ENCODE measurements around the gene MAP1LC3C. TPM values are rescaled to one million over a fixed set of nuclear protein-coding genes. Genes with fewer than 3 reads are reported as not detected.

Gene MAP1LC3C
- total RNA-seq, result not detected

DNA sequence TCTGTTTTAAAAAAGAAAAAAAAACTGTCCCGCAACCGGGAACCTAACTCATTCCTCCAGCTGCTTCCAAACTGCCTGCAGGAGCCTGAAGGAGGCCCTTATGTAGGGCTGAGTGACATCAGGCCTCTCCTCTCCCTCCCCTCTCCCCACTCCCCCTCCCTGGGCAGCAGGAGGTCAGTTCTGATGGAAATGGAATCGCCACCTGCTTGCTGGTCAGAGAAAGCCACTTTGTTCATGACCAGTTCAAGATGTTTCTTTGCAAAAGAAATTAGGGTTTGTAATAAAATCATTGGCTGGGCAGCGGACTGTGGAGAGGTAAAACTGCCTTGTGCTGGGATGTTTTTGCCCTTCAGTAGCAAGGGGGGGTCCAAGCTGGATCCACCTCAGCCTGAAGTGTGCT is at the start of gene MAP1LC3C:
Gene MAP1LC3C (minus strand): TSS at position 73 of the 400 bp plus-strand sequence. CDS start 90 bp downstream, outside the sequence.
- Mint-ChIP-seq H3K27me3 (peaks cover 4% of the 10 kb centered on the region), H3K4me3 (peak within 1 kb of the TSS; percentile 35), H3K27ac (no peak within 1 kb of the TSS), H3K9me3 (ENCODE audit: low read depth) (no peaks in the 10 kb centered on the region), H3K4me1 (peaks cover 4% of the 10 kb centered on the region), H3K36me3 (ENCODE audit: low read depth) (no peaks in the 10 kb centered on the region)
- CTCF ChIA-PET, result interaction anchor here (0.6 to 2.5 kb wide), 16 partner anchors 11 to 468 kb away, joined by 3 to 8 read pairs (median 4); no protein-coding TSS in a partner anchor
- intact Hi-C loops (cut with DNase I, micrococcal nuclease), result loop anchor here (5.0 kb wide), 3 partner anchors 152 to 1267 kb away; partner anchors contain the start of genes EXO1 (in 1 of the 2) and KMO (in 1 of the 2)
- no peak for ATAC-seq
- no peak for DNase-seq
- POLR2A ChIA-PET, result no interaction called here

DNA sequence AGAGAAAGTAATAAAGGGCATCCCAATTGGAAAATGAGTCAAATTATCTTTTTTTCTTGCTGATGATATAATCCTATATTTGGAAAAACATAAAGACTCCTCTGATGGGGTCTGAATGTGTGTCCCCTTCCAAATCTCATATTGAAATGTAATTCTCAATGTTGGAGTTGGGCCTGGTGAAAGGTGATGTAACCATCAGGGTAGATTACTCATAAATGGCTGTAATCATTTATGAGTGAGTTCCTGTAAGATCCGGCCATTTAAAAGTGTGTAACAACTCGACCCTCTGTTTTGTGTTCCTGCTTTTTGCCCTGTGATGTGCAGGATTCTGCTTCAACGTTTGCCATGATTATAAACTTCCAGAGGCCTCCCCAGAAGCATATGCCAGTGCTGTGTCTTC is 44.3 kb upstream of the MAP1LC3C start:
- Mint-ChIP-seq H3K27me3 (peaks cover 2% of the 10 kb centered on the region), H3K36me3 (ENCODE audit: low read depth) (no peaks in the 10 kb centered on the region), H3K27ac (no peak overlapping the region), H3K9me3 (ENCODE audit: low read depth) (no peaks in the 10 kb centered on the region), H3K4me3 (no peak overlapping the region), H3K4me1 (no peaks in the 10 kb centered on the region)
- intact Hi-C loops (cut with DNase I, micrococcal nuclease), result no loop called here
- ChIA-PET CTCF (no interaction called here), POLR2A (no interaction called here)
- ATAC-seq, result no peak
- no peak for DNase-seq

DNA sequence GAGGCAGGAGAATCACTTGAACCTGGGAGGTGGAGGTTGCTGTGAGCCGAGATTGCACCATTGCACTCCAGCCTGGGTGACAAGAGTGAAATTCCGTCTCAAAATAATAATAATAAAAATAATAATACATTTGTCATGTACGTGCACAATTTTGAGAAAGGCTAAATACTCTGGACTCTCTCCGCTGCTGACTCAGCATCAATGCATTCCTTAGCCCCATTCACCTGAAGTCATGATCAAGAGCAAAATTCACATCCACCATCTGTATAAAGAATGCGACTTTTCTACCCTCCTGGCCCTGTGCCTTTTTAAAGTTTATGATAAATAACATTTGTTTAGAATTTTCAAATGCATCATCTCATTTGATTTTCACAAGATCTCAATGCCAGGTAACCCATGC is 35.5 kb upstream of the MAP1LC3C start:
- Mint-ChIP-seq H3K36me3 (ENCODE audit: low read depth) (no peaks in the 10 kb centered on the region), H3K4me1 (no peaks in the 10 kb centered on the region), H3K9me3 (ENCODE audit: low read depth) (no peaks in the 10 kb centered on the region), H3K4me3 (no peak overlapping the region), H3K27ac (no peak overlapping the region), H3K27me3 (peaks cover 7% of the 10 kb centered on the region)
- ChIA-PET CTCF (interaction anchor here (0.5 kb wide), 1 partner anchor 529 kb away, joined by 3 read pairs; no protein-coding TSS in a partner anchor), POLR2A (no interaction called here)
- intact Hi-C loops (cut with DNase I, micrococcal nuclease), result no loop called here
- ATAC-seq (no peak), DNase-seq (no peak)

DNA sequence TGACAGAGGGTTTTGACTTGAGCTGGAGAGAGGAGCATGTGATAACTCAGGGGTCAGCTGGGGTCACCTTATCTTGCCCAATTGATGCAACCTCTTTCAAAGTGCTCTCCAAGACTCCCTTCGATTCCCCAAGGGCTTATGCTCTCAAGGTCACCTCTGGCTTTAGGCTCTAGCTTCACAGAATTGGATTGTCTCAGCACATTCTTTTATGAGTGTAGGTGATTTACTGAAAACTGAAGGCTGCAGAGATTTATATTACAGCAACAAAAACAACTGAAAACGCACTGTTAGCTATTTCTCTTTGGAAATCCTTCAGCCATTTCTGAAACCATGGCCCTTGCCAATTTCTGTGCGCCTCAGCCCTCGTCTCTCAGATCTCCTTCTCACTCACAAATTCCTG is 34.5 kb upstream of the MAP1LC3C start:
- Mint-ChIP-seq H3K27ac (no peak overlapping the region), H3K4me1 (no peaks in the 10 kb centered on the region), H3K36me3 (ENCODE audit: low read depth) (no peaks in the 10 kb centered on the region), H3K4me3 (no peak overlapping the region), H3K27me3 (peaks cover 5% of the 10 kb centered on the region), H3K9me3 (ENCODE audit: low read depth) (no peaks in the 10 kb centered on the region)
- no peak for DNase-seq
- CTCF ChIA-PET, result no interaction called here
- ATAC-seq, result no peak
- intact Hi-C loops (cut with DNase I, micrococcal nuclease), result no loop called here
- POLR2A ChIA-PET, result no interaction called here

DNA sequence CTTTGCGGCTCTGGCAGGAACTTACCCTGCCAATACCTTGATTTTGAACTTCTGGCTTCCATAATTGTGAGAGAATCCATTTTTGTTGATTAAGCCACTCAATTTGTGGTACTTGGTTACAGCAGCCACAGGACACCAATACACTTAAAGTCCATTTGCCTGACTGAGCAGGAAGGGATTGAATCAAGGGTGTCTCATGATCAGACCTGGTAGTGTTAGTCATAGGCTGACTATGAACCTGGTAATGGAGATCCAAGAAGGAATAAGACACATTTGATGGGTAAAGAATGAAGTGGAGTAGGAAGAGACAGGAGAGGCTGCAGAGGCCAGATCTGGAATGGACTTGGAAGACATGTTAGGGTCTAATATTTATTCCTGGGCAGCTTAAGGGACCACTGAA is 31.2 kb upstream of the MAP1LC3C start:
- no peaks in the 10 kb centered on the region for H3K9me3 Mint-ChIP-seq (ENCODE audit: low read depth)
- H3K4me1 Mint-ChIP-seq, result no peaks in the 10 kb centered on the region
- intact Hi-C loops (cut with DNase I, micrococcal nuclease), result no loop called here
- no peak for ATAC-seq
- H3K27ac Mint-ChIP-seq, result no peak overlapping the region
- H3K36me3 Mint-ChIP-seq (ENCODE audit: low read depth), result no peaks in the 10 kb centered on the region
- POLR2A ChIA-PET, result no interaction called here
- H3K27me3 Mint-ChIP-seq, result peaks cover 5% of the 10 kb centered on the region
- CTCF ChIA-PET, result no interaction called here
- no peak for DNase-seq
- no peak overlapping the region for H3K4me3 Mint-ChIP-seq

DNA sequence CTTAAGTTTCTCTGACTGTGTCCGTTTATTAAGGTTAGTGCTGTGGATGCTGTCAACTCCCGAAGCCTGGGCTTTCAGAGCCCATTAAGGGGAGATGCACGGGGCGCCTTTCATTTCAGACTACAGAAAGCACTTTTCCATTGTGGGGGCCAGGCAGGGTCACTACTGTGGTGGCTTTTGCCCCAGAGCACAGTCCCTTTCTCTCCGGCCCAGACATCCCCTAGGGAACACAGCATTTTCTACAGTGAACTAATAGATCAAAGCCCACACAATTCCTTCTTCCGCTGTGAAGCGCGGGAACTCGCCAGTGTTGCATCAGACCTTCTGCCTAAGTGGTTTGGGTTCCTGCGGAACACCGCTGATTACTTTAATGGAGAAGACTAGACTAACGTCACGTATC is 26.8 kb upstream of the MAP1LC3C start:
- POLR2A ChIA-PET, result no interaction called here
- peaks cover 4% of the 10 kb centered on the region for H3K27me3 Mint-ChIP-seq
- intact Hi-C loops (cut with DNase I, micrococcal nuclease), result no loop called here

DNA sequence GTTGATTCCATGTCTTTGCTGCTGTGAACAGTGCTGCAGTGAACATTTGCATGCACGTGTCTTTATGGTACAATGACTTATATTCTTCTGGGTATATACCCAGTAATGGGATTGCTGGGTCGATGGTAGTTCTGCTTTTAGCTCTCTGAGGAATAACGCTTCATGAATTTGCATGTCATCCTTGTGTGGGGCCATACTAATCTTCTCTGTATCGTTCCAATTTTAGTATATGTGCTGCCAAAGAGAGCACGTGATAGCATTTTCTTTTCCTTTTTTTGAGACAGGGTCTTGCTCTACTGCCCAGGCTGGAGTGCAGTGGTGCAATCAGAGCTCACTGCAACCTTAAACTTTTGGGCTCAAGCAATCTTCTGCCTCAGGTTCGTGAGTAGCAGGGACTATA is 24.9 kb upstream of the MAP1LC3C start:
- Mint-ChIP-seq H3K27ac (no peak overlapping the region), H3K36me3 (ENCODE audit: low read depth) (no peaks in the 10 kb centered on the region), H3K4me3 (no peak overlapping the region), H3K27me3 (no peaks in the 10 kb centered on the region), H3K4me1 (no peaks in the 10 kb centered on the region), H3K9me3 (ENCODE audit: low read depth) (no peaks in the 10 kb centered on the region)
- ChIA-PET CTCF (no interaction called here), POLR2A (no interaction called here)
- ATAC-seq (no peak), DNase-seq (no peak)
- intact Hi-C loops (cut with DNase I, micrococcal nuclease), result no loop called here

More for the DNA sequence above, 26.8 kb upstream of the MAP1LC3C start:
- H3K4me3 Mint-ChIP-seq, result no peak overlapping the region
- CTCF ChIA-PET, result no interaction called here
- no peaks in the 10 kb centered on the region for H3K9me3 Mint-ChIP-seq (ENCODE audit: low read depth)
- DNase-seq (no peak), ATAC-seq (no peak)
- H3K4me1 Mint-ChIP-seq, result no peaks in the 10 kb centered on the region
- no peak overlapping the region for H3K27ac Mint-ChIP-seq
- H3K36me3 Mint-ChIP-seq (ENCODE audit: low read depth), result no peaks in the 10 kb centered on the region

DNA sequence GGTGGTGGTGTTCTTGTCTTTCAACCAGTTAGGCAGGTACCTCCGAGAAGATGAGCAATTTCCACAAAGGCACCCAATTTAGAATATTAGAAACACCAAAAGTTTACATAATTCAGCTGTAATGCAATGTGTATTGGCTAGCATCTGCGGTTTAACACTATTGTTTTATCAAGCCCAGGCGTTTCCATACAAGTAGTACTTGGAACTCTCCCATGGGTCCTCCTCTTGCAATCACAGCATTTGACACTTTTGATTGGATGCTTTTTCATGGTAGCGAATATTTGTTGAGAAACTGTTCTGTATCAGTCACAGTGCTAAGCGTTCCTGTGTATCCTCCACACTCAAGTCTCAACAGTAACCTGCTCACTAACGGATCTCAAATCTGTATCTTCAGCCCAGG is 20.1 kb upstream of the MAP1LC3C start:
- intact Hi-C loops (cut with DNase I, micrococcal nuclease), result loop anchor here in 1 of 2 experiments (2.0 to 10.0 kb wide), 2 partner anchors 408 to 1306 kb away; no protein-coding TSS in a partner anchor
- CTCF ChIA-PET, result interaction anchor here (0.8 to 1.3 kb wide), 2 partner anchors 385 to 408 kb away, joined by 3 to 5 read pairs; no protein-coding TSS in a partner anchor

DNA sequence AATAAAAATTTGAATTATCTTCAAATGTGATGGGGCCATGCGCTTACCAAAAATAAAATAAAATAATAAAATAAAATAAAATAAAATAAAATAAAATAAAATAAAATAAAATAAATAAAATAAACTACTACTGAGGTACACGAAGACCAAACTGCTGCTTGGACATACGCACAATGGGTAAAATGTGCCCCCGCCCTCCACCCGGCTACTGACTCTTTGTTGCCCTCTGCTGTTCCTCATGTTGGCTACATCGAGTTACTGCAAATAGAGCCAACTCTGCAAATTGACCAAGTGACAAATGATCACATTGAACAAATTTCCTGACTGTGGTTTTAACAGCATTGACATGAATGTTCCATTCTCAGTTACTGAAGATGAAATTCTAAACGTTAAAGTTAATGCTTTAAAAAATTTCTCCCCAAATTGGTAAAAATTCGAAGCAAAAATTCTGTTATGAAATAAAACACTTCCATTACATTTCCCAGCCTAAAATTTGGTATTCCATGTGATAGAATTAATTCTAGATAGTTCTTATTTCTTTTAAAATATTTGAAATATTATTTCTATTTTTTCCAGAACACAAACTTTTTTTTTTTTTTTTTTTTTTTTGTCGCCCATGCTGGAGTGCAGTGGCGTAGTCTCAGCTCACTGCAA is 18.8 kb upstream of the MAP1LC3C start:
- Mint-ChIP-seq H3K27me3 (no peaks in the 10 kb centered on the region), H3K4me3 (no peak overlapping the region), H3K9me3 (ENCODE audit: low read depth) (no peaks in the 10 kb centered on the region), H3K27ac (no peak overlapping the region), H3K4me1 (no peaks in the 10 kb centered on the region), H3K36me3 (ENCODE audit: low read depth) (no peaks in the 10 kb centered on the region)
- POLR2A ChIA-PET, result no interaction called here
- intact Hi-C loops (cut with DNase I, micrococcal nuclease), result loop anchor here (1.0 to 10.0 kb wide), 5 partner anchors 121 to 1307 kb away; no protein-coding TSS in a partner anchor
- DNase-seq (peak; percentile 54), ATAC-seq (peak; percentile 63)
- CTCF ChIA-PET, result interaction anchor here (1.3 kb wide), 1 partner anchor 407 kb away, joined by 5 read pairs; no protein-coding TSS in a partner anchor

More for the DNA sequence above, 20.1 kb upstream of the MAP1LC3C start:
- Mint-ChIP-seq H3K4me1 (no peaks in the 10 kb centered on the region), H3K27me3 (no peaks in the 10 kb centered on the region), H3K4me3 (no peak overlapping the region), H3K36me3 (ENCODE audit: low read depth) (no peaks in the 10 kb centered on the region), H3K27ac (no peak overlapping the region), H3K9me3 (ENCODE audit: low read depth) (no peaks in the 10 kb centered on the region)
- DNase-seq (no peak), ATAC-seq (no peak)
- POLR2A ChIA-PET, result no interaction called here

DNA sequence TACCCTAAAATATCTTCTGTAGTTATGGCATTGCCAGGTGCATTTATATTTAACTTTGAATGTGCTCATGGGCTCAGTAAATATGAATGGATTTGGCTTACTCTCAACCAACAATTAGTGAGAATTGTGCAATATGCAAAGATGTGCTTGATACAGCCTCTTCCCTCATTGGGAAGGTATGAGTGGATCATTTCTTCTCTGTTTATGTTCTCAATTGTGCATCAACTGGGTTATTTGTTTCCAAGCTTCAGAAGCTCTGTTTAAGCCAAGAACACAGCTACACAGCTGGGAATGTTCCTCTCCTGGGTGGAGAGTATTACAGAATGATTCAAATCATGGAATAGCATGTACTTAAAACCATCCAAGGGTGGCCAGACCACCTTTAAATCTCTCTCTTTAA is 17.6 kb upstream of the MAP1LC3C start:
- no peak for DNase-seq
- Mint-ChIP-seq H3K4me3 (no peak overlapping the region), H3K36me3 (ENCODE audit: low read depth) (no peaks in the 10 kb centered on the region), H3K4me1 (no peaks in the 10 kb centered on the region), H3K9me3 (ENCODE audit: low read depth) (no peaks in the 10 kb centered on the region), H3K27ac (no peak overlapping the region), H3K27me3 (no peaks in the 10 kb centered on the region)
- ATAC-seq, result no peak
- intact Hi-C loops (cut with DNase I, micrococcal nuclease), result loop anchor here in 1 of 2 experiments (2.0 to 10.0 kb wide), 2 partner anchors 486 to 1308 kb away; no protein-coding TSS in a partner anchor
- CTCF ChIA-PET, result no interaction called here
- POLR2A ChIA-PET, result no interaction called here

DNA sequence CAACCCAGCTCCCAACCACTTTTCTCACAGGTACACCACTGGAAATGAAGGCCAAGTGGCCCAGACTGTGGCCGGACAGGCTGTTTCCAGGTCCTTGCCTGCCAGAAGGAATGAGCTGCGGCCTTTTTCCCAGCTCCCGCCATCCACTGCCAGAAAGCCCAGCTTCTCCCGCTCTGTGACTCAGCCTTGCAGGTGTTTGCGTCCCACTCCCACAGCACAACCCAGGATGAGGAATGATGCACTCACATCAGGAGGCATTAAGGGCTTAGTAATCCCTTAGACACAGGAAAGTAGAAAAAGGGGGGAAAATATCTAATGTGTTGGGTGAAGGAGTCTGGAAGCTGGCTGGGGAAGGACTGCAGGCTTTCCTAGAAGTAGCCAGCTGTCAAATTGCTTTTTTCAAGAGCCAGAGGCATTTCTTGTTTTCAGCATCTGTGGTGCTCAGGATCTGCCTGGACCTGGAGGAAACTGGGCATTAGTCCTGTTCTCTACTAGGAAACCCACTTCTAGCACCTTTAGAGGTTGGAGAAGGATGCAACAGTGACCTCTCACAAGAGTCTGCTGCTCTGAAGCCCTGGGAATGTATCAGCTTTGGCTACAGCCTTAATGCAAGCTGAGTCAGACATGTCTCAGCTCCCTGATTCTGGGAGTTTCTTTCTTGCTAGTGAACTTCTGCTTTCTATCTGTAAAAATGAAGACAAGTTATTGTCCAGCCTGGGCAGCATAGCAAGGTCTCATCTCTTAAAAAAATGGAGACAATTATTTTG is 13.2 kb upstream of the MAP1LC3C start:
- no peaks in the 10 kb centered on the region for H3K9me3 Mint-ChIP-seq (ENCODE audit: low read depth)
- no peak overlapping the region for H3K4me3 Mint-ChIP-seq
- CTCF ChIA-PET, result interaction anchor here (1.5 kb wide), 1 partner anchor 14 kb away, joined by 5 read pairs; the partner anchor contains the start of gene MAP1LC3C
- no peaks in the 10 kb centered on the region for H3K36me3 Mint-ChIP-seq (ENCODE audit: low read depth)
- H3K27ac Mint-ChIP-seq, result no peak overlapping the region
- no peaks in the 10 kb centered on the region for H3K4me1 Mint-ChIP-seq
- intact Hi-C loops (cut with DNase I, micrococcal nuclease), result loop anchor here in 1 of 2 experiments (10.0 kb wide), 1 partner anchor 1313 kb away; no protein-coding TSS in a partner anchor
- ATAC-seq (no peak), DNase-seq (no peak)
- POLR2A ChIA-PET, result no interaction called here
- peaks cover 10% of the 10 kb centered on the region for H3K27me3 Mint-ChIP-seq

Data from activated CD4-positive, alpha-beta T cell treated with anti-CD3 and anti-CD28 coated beads for 36 hours (primary cell).